GM12878 (cell line): ENCODE results near the gene IGHMBP2. TPM values are rescaled to one million over a fixed set of nuclear protein-coding genes. Genes with fewer than 3 reads are reported as not detected.

Source experiments
- ATAC-seq: fragments of 200-7000 bp; cut with Tn5 transposase; 3 replicates; pipeline ENCODE4 v1.9.1; 2020; ENCODE audit warnings: mild to moderate bottlenecking, moderate library complexity
- BruUV-seq: library from RNA; stranded (reverse); fragments of 400-500 nt; replicated peaks from 2 replicates; lab custom pipeline; 2021; lab: Mats Ljungman, UMichigan
- CTCF ChIA-PET: fragments of 300-600 bp; sonication (Branson Sonifier 250); formaldehyde crosslinking; extraction: SDS; loops from one replicate; lab custom pipeline; 2021; ENCODE audit warnings: inconsistent platforms; lab: Yijun Ruan, JAX
- POLR2A ChIA-PET: fragments of 350-600 bp; formaldehyde crosslinking; extraction: SDS; loops from one replicate; lab custom pipeline; 2021; ENCODE audit warnings: inconsistent platforms; lab: Charles Lee
- RAD21 ChIA-PET: fragments of 300-600 bp; sonication (Branson Sonifier 250); formaldehyde crosslinking; loops from one replicate; lab custom pipeline; 2023; ENCODE audit warnings: antibody characterized with exemption; ENCODE audit not compliant: unreplicated experiment; lab: Charles Lee
- SMC1A ChIA-PET: fragments of 300-600 bp; sonication (Branson Sonifier 250); formaldehyde crosslinking; loops from one replicate; lab custom pipeline; 2023; ENCODE audit not compliant: unreplicated experiment, uncharacterized antibody; lab: Charles Lee
- DNase-seq: peaks from one replicate; pipeline ENCODE4 v3.0.0-alpha.2; 2011; ENCODE audit warnings: low read depth, low spot score
- FAIRE-seq: peaks from 3 replicates; lab custom pipeline; 2011; peaks lifted over from hg19 to GRCh38; lab: Jason Lieb, UNC
- H2AFZ ChIP-seq: 2 replicates; pipeline ENCODE4 v1.6.0; 2011; ENCODE audit warnings: low read depth, low read length, control low read depth; ENCODE audit not compliant: control insufficient read depth
- H3K27ac ChIP-seq: 2 replicates; pipeline ENCODE4 v1.5.1; 2011; ENCODE audit warnings: control low read depth; ENCODE audit not compliant: control insufficient read depth, insufficient read depth
- H3K27me3 ChIP-seq, 2 experiments: replicated peaks in 1 of 2; 2 replicates each; pipeline versions ENCODE4 v1.6.0 to v1.6.1; 2011; ENCODE audit warnings: low read length in 1 of 2; ENCODE audit not compliant: control insufficient read depth in 2 of 2, insufficient read depth in 2 of 2
- H3K36me3 ChIP-seq, 2 experiments: 2 replicates each; pipeline ENCODE4 v1.5.1; 2011; ENCODE audit warnings: low read length in 1 of 2; ENCODE audit not compliant: control insufficient read depth in 2 of 2, insufficient read depth in 2 of 2
- H3K4me1 ChIP-seq: 2 replicates; pipeline ENCODE4 v1.6.1; 2011; ENCODE audit warnings: mild to moderate bottlenecking, low read length, moderate library complexity, mixed read lengths; ENCODE audit not compliant: control insufficient read depth, insufficient read depth
- H3K4me2 ChIP-seq: 2 replicates; pipeline ENCODE4 v1.6.0; 2011; ENCODE audit warnings: control low read depth; ENCODE audit not compliant: control insufficient read depth, insufficient read depth
- H3K4me3 ChIP-seq: fragments of 200-600 bp; sonication (generic); 2 replicates; pipeline ENCODE4 v1.5.1; 2016
- H3K79me2 ChIP-seq: 2 replicates; pipeline ENCODE4 v1.6.0; 2011; ENCODE audit warnings: low read length; ENCODE audit not compliant: control insufficient read depth, insufficient read depth
- H3K9ac ChIP-seq: 2 replicates; pipeline ENCODE4 v1.8.0; 2011; ENCODE audit warnings: low read length, control low read depth, mixed read lengths; ENCODE audit not compliant: control insufficient read depth, insufficient read depth
- H3K9me3 ChIP-seq: replicated peaks from 3 replicates; pipeline ENCODE4 v1.5.1; 2011; ENCODE audit warnings: mild to moderate bottlenecking, low read length; ENCODE audit not compliant: control insufficient read depth, insufficient read depth
- H4K20me1 ChIP-seq: 2 replicates; pipeline ENCODE4 v1.6.0; 2011; ENCODE audit not compliant: control insufficient read depth, insufficient read depth
- E4F1 ChIP-seq: fragments of 450-650 bp; IDR thresholded peaks from 2 replicates; pipeline ENCODE4 v1.6.1; 2018; ENCODE audit warnings: borderline replicate concordance, mild to moderate bottlenecking; ENCODE audit not compliant: partially characterized antibody
- RUNX3 ChIP-seq: IDR thresholded peaks from 2 replicates; pipeline ENCODE4 v1.6.1; 2012; ENCODE audit warnings: low read length, inconsistent platforms
- ZBED1 ChIP-seq: IDR thresholded peaks from 2 replicates; pipeline ENCODE4 v1.6.1; 2016; ENCODE audit warnings: borderline replicate concordance
- WGBS: methylation state at CpG from one replicate; pipeline ENCODE4 v1.1.6; 2016; ENCODE audit warnings: low lambda C conversion rate; ENCODE audit not compliant: insufficient replicate concordance, insufficient coverage; ENCODE audit errors: missing lambda C conversion rate; 5-methylcytosine and 5-hydroxymethylcytosine counted together
- in situ Hi-C: fragments of 300-500 bp; cut with MboI; formaldehyde crosslinking; loops from 9 replicates; pipeline ENCODE4 v1.14.3; 2018; ENCODE audit warnings: mixed read lengths
- intact Hi-C: fragments of 100-400 bp; cut with micrococcal nuclease; formaldehyde crosslinking; loops from one replicate; pipeline ENCODE4 v1.14.2; 2022; ENCODE audit not compliant: unreplicated experiment
- polyA plus RNA-seq, 11 experiments: library from polyadenylated mRNA; depleted of rRNA in 4 of 11; unstranded in 6 of 11; stranded (reverse) in 5 of 11; fragments of >200 nt; fragmentation: Nextera tagmentation in 4 of 11; fragmentation: Illumina TruSeq in 1 of 11; extraction: Ambion mirVana in 4 of 11; extraction: Trizol in 1 of 11; gene quantifications; 1 replicate in 1 of 11; 2 replicates in 10 of 11; pipeline versions ENCODE4 v1.2.1 to v1.2.3, GENCODE V29; 2011 to 2016; ENCODE audit warnings: inconsistent platforms in 2 of 11, missing spikeins in 2 of 11, low read depth in 1 of 11
- total RNA-seq, 4 experiments: library from RNA; depleted of rRNA in 3 of 4; stranded (reverse); fragments of >200 nt in 3 of 4; fragmentation: Illumina TruSeq in 1 of 4; extraction: Trizol in 1 of 4; gene quantifications; 2 replicates each; pipeline versions ENCODE4 v1.2.1 to v1.2.3, GENCODE V29; 2013 to 2021

Gene IGHMBP2
- total and polyA plus RNA-seq, 10 of the 15 experiments (the other 5 are each of a cell fraction or from before 2014, with no cell fraction given), result 1.4 to 20.1 (median 11.2) TPM

- H3K27me3 ChIP-seq, result no peaks in the 10 kb centered on the region
- H3K9me3 ChIP-seq, result no peaks in the 10 kb centered on the region
- H3K4me1 ChIP-seq, result peaks cover 11% of the 10 kb centered on the region
- no peak overlapping the region for H3K4me3 ChIP-seq
- ATAC-seq (no peak), FAIRE-seq (no peak), DNase-seq (no peak)
- H4K20me1 ChIP-seq, result no peaks in the 10 kb centered on the region
- TF ChIP-seq E4F1 (no peak), RUNX3 (no peak), ZBED1 (no peak)
- POLR2A ChIA-PET, result no interaction called here
- H3K4me2 ChIP-seq, result no peak overlapping the region
- peaks cover 21 to 23% of the 10 kb centered on the region in 2 experiments for H3K36me3 ChIP-seq
- peaks cover 45% of the 10 kb centered on the region for H3K79me2 ChIP-seq
- H3K9ac ChIP-seq, result no peak overlapping the region
- CTCF ChIA-PET, result no interaction called here
- SMC1A ChIA-PET, result interaction anchor here (1.4 kb wide), 1 partner anchor 26 kb away, joined by 4 read pairs; no protein-coding TSS in a partner anchor
- in situ Hi-C loops, result no loop called here
- intact Hi-C loops, result loop anchor here (5.0 kb wide), 1 partner anchor 151 kb away; no protein-coding TSS in a partner anchor
- 88% methylated on average over 9 of the region's 9 CpGs for WGBS
- H3K27ac ChIP-seq, result no peak overlapping the region
- no peak overlapping the region for H2AFZ ChIP-seq
- BruUV-seq, result no TSS peak
- RAD21 ChIA-PET, result no interaction called here
Observed at GRCh38 chr11:68900835-68901381, 2.8 kb upstream of the IGHMBP2 start.
